ENCODE results near the gene ANGPTL7.

GRCh38 chr1:11143907-11144306 lies 45.2 kb upstream of the ANGPTL7 start:
- TF ChIP-seq POLR2A (IDR thresholded peaks at IDR 0.05; ENCODE audit: low read length) = no peak
- no peak for TF ChIP-seq GATA1 (IDR thresholded peaks at IDR 0.05; ENCODE audit: low read depth, low read length)
